HFF-Myc (cell line): ENCODE data around the gene AARS2.

ENCODE experiments used
- DNase-seq: peaks from one replicate; pipeline ENCODE4 v3.0.0-alpha.2; 2011; ENCODE audit warnings: low read depth; ENCODE audit errors: extremely low read depth
- H3K4me3 ChIP-seq: replicated peaks from 2 replicates; pipeline ENCODE4 v1.5.1; 2011; ENCODE audit warnings: low read depth, mild to moderate bottlenecking, control low read depth, low read length
- TF ChIP-seq, protein P1 (sequence below): IDR thresholded peaks from 2 replicates; pipeline ENCODE4 v1.5.1; 2012; ENCODE audit warnings: mild to moderate bottlenecking, low read depth, low read length, control low read depth; ENCODE audit errors: missing control alignments

The AARS2 gene

DNA sequence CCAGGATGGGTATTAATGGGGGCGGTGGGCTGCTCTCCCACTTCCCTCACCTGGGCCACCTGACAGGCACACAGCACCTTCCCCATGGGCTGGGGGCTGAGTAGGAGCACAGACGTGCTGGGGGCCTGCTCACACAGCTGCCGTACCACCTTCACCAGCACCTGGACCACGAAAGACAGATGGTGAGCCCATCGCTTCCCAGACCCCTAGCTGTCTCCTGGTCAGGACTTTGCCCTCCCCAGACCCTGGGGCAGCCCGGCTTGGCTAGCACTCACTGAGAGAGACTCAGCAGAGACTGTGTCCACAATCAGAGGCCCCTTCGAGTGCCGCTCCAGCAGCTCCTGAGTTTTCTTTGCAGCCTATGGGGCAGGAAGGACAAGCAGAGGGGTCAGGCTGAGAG is 12.0 kb downstream of the AARS2 start:
- DNase-seq: no peak
- TF ChIP-seq, protein P1, sequence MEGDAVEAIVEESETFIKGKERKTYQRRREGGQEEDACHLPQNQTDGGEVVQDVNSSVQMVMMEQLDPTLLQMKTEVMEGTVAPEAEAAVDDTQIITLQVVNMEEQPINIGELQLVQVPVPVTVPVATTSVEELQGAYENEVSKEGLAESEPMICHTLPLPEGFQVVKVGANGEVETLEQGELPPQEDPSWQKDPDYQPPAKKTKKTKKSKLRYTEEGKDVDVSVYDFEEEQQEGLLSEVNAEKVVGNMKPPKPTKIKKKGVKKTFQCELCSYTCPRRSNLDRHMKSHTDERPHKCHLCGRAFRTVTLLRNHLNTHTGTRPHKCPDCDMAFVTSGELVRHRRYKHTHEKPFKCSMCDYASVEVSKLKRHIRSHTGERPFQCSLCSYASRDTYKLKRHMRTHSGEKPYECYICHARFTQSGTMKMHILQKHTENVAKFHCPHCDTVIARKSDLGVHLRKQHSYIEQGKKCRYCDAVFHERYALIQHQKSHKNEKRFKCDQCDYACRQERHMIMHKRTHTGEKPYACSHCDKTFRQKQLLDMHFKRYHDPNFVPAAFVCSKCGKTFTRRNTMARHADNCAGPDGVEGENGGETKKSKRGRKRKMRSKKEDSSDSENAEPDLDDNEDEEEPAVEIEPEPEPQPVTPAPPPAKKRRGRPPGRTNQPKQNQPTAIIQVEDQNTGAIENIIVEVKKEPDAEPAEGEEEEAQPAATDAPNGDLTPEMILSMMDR: no peak
- no peak overlapping the region for H3K4me3 ChIP-seq

DNA sequence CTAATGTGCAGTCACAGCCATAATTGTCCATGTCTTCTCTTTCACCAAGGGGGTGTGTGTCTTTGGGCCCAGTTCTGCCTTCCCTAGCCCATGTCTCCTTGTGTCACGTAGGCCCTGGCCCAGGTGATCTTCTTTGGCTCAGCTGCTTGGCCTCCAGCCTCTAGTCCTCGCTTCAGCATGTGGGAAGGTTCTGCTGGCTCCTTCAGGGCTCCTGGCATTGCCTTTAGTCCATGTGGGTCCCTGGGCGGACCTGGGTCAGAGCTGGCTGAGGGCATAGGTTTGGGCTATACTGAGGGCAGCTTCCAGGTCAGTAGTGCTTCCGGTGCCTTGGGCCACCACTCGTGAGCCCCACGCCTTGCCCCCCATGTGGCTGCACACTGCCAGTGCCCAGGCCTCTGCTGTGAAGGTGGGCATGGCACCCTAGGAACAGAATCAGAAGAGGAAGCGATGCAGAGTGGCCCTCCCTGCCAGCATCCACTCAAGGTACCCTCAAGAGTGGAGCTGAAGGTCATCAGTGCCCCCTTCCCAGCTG is 12.8 kb downstream of the AARS2 start:
- TF ChIP-seq, protein P1: no peak
- DNase-seq: no peak
- H3K4me3 ChIP-seq: no peak overlapping the region

DNA sequence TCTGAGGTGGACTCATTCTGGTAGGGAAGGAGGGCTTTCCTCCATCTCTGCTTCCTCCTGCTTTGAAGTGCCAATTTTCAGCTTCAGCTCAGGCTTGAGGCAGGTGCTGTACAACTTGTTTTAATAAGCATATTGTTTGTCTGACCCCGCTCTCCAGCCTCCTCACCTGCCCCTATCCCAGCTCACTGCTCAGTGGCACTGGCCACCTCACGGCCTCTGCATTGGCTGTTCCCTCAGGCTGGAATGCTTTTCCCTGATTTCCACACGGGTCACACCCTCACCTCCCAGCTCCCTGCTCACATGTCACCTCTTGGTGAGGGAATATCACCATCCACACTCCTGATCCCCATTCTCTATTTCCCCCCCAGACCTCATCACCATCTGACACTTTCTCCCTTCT is 14.3 kb downstream of the AARS2 start:
- no peak for DNase-seq
- no peak overlapping the region for H3K4me3 ChIP-seq
- TF ChIP-seq, protein P1: no peak

DNA sequence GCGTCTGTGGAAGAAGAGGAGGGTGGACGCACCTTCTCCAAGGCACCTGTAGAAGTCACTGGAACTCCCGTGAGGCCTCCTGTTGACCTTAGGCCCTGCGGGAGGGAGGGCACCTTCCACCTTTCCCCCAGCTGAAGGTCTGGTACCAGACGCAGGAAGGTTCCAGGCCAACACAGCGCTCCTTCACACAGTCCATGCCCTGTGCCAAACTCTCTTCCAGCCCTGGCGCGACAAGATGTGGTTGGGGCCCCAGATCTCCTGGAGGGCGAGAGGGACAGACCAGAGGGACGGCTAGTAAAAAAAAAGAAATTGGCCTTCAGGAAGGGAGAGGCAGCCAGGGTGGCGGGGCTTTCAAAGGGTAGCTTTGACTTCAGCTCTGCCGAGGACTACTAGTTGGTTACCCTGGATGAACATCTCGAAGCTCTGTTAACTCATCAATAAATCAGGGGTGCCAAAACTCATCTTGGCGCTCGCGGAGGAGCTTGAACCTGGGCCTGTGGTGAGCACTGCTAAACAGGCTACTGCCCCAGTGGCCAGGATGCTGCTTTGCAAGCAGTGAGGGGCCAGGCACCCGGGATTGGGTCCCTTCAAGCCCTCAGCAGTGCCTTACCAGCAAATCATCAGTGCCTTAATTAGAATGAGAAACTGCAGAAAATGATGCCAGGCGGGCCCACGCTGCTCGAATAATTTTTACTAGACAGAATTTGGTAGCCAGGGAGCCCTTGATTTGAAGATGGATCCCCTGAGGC is 14.9 kb downstream of the AARS2 start:
- TF ChIP-seq, protein P1: no peak
- DNase-seq: no peak
- no peak overlapping the region for H3K4me3 ChIP-seq

DNA sequence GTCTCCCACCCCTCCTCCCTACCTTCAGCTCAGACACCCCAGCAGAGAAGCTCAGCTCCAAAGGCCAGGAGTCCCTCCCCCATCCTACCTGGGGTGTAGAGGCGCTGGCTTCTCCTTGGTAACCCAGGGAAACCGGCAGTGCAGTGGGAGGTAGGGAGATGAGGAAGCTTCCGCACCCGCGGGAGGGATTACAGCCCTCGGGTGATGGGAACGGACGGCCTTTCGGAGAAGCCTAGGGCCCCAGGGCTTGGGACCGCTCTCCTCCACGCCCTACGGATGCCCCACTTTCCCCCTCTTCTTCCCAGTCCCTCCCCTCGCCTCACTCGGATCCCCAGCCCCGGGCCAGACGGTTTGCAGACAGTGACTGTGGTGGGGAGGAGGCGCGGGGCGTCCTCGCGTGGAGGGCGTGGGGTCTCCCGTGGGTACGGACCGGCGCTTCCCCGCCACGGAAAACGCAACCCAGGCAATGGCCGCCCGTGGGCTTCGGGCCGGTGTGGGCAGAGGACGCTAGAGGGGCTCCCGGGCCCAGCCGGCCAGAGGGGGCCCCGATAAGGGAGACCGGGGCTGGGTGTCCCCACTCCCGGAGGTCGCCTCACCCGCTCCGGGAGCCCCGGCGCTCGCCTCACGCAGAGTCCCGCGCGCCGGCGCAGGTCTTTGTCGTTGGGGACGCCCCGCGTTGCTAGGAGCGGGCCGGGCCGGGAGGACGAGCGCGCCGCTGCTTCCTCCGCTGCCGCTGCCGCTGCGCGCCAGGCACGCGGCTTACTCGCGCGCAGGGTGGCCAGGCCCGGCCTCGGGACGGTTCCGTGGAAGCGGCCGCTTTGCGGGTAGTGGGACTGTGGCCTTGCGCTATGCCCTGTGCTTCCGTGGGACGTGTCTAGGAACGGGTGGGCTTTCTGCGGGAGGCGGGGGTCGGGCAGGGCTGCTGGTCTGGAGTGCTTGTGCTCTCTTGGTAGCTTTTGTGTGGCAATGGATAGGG is 15.8 kb downstream of the AARS2 start:
- DNase-seq: no peak
- TF ChIP-seq, protein P1: no peak
- H3K4me3 ChIP-seq: peak overlapping the region; percentile 17; the same call in 1 of the 2 replicates

DNA sequence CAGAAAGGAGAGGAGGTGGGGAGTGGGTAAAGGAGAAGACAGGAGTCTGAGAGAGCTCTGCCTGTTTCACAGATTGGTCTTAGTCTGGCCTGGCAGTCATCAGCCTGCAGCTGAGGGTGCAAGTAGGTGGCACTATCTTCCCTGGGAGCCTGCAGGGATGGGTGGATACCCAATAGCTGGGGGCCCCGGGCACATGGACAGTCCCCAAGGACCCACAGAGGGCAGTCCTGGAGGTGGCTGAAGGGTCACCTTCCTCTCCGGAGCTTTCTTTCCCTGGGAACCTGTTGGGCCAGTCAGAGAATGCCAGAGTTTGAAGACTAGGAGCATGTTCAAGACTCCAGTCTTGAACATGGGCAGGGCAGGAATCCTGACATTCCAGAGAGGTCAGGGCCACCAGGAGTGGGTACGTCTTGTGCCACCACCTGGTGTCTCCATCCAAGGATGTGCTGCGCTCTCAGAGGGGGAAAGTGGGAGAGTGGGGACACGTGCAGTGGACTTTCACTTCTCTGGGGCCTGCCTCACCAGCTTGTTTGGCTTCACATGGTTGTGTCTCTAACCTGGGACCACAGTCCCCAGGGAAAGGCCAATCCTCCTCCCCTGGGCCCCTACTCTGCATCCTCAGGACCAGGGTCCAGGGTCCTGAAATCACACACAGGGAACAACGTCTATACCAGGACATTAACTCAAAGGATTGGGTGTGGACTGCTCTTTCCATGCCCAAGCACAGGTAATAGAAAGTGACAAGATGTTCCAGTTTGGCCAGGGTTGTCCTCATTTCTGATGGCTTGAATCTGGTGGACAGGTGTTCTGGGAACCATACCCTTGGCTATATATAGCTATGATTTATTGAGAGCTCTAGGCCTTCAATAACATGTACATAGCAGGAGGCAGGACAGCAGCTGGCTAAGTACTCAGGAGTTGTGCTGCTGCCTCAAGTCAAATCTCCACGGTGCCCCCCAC is 18.0 kb downstream of the AARS2 start:
- no peak overlapping the region for H3K4me3 ChIP-seq
- TF ChIP-seq, protein P1: no peak
- DNase-seq: no peak
